HG03175 (cell line): ENCODE data around the gene DIP2B.
A peak's percentile ranks its signal among the peaks of the same experiment; 100 is the strongest.
"Not testable (repeated sequence)": the region's sequence is repeated elsewhere in the genome, so short reads cannot be mapped to it uniquely, and the experiment has no call there.

ENCODE experiments used
- ATAC-seq: cut with Tn5 transposase; IDR thresholded peaks from one replicate; pipeline ENCODE4 v1.9.1; 2021; ENCODE audit warnings: mild to moderate bottlenecking, moderate library complexity; ENCODE audit not compliant: unreplicated experiment

The DIP2B gene

GRCh38 chr12:50517421-50518048 lies 12.8 kb downstream of the DIP2B start:
- ATAC-seq, result peak; percentile 73

GRCh38 chr12:50518090-50518489 lies 13.3 kb downstream of the DIP2B start:
- no peak for ATAC-seq

GRCh38 chr12:50519353-50519752 lies 14.6 kb downstream of the DIP2B start:
- no peak for ATAC-seq

- no peak for ATAC-seq
These were observed 15.8 kb downstream of the DIP2B start for GRCh38 chr12:50520416-50521207.

GRCh38 chr12:50521781-50522180 lies 17.0 kb downstream of the DIP2B start:
- ATAC-seq, result not testable (repeated sequence)

GRCh38 chr12:50523772-50524171 lies 19.0 kb downstream of the DIP2B start:
- no peak for ATAC-seq

- no peak for ATAC-seq
These were observed 19.8 kb downstream of the DIP2B start for GRCh38 chr12:50524621-50525020.

GRCh38 chr12:50525422-50525821 lies 20.6 kb downstream of the DIP2B start:
- no peak for ATAC-seq

GRCh38 chr12:50527359-50527726 lies 22.6 kb downstream of the DIP2B start:
- no peak for ATAC-seq

- ATAC-seq, result no peak
These were observed 24.0 kb downstream of the DIP2B start for GRCh38 chr12:50528800-50529199.

GRCh38 chr12:50529345-50529744 lies 24.6 kb downstream of the DIP2B start:
- no peak for ATAC-seq

- ATAC-seq, result no peak
These were observed 25.7 kb downstream of the DIP2B start for GRCh38 chr12:50530532-50530931.

GRCh38 chr12:50533203-50533584 lies 28.4 kb downstream of the DIP2B start:
- ATAC-seq, result no peak

- no peak for ATAC-seq
These were observed 29.2 kb downstream of the DIP2B start for GRCh38 chr12:50533971-50534370.

- ATAC-seq, result no peak
These were observed 32.2 kb downstream of the DIP2B start for GRCh38 chr12:50536831-50537537.

GRCh38 chr12:50537538-50537919 lies 32.7 kb downstream of the DIP2B start:
- no peak for ATAC-seq

GRCh38 chr12:50538182-50538581 lies 33.4 kb downstream of the DIP2B start:
- ATAC-seq, result no peak

- ATAC-seq, result no peak
These were observed 36.4 kb downstream of the DIP2B start for GRCh38 chr12:50541139-50541538.

- ATAC-seq, result no peak
These were observed 37.7 kb downstream of the DIP2B start for GRCh38 chr12:50542448-50542847.

- not testable (repeated sequence) for ATAC-seq
These were observed 38.4 kb downstream of the DIP2B start for GRCh38 chr12:50543188-50543587.

- ATAC-seq, result no peak
These were observed 40.4 kb downstream of the DIP2B start for GRCh38 chr12:50545213-50545612.

- ATAC-seq, result no peak
These were observed 41.0 kb downstream of the DIP2B start for GRCh38 chr12:50545786-50546185.
